HG03097 (cell line): ENCODE data around the gene TRPM4.
A peak's percentile ranks its signal among the peaks of the same experiment; 100 is the strongest.
"Not testable (repeated sequence)": the region's sequence is repeated elsewhere in the genome, so short reads cannot be mapped to it uniquely, and the experiment has no call there.

Source experiments
- ATAC-seq: cut with Tn5 transposase; IDR thresholded peaks from one replicate; pipeline ENCODE4 v1.9.1; 2021; ENCODE audit not compliant: unreplicated experiment, low FRiP score

Gene TRPM4

DNA sequence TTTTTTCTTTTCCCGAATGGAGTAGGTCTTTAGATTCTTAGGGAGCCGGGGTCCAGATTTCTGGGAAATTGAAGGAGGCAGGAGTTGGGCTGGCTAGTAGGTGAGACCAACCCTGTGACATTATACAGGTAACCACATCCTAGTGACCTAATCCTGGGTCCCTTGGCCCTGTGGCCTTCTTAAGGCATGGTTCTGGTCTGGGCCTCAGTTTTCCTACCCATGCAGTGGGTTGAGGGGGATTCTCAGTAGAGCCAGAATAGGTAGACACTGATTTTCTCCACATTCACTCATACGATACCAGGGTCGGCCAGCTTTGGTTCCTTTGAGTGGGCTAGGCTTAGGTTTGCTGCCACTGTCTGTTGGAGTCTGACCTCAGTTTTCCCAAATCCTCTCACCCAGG, 31.0 kb upstream of the TRPM4 start:
- no peak for ATAC-seq

DNA sequence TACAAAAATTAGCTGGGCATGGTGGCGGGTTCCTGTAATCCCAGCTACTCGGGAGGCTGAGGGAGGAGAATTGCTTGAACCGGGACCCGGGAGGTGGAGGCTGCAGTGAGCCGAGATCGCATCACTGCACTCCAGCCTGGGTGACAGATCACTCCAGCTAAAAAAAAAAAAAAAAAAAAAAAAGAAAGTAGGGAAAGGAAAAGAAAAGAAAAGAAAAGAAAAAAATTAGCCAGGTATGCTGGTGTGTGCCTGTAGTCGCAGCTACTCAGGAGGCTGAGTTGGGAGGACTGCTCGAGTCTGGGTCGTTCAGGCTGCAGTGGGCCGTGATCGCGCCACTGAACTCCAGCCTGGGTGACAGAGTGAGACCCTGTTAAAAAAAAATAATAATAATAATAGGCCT, 30.4 kb upstream of the TRPM4 start:
- ATAC-seq, result not testable (repeated sequence)

DNA sequence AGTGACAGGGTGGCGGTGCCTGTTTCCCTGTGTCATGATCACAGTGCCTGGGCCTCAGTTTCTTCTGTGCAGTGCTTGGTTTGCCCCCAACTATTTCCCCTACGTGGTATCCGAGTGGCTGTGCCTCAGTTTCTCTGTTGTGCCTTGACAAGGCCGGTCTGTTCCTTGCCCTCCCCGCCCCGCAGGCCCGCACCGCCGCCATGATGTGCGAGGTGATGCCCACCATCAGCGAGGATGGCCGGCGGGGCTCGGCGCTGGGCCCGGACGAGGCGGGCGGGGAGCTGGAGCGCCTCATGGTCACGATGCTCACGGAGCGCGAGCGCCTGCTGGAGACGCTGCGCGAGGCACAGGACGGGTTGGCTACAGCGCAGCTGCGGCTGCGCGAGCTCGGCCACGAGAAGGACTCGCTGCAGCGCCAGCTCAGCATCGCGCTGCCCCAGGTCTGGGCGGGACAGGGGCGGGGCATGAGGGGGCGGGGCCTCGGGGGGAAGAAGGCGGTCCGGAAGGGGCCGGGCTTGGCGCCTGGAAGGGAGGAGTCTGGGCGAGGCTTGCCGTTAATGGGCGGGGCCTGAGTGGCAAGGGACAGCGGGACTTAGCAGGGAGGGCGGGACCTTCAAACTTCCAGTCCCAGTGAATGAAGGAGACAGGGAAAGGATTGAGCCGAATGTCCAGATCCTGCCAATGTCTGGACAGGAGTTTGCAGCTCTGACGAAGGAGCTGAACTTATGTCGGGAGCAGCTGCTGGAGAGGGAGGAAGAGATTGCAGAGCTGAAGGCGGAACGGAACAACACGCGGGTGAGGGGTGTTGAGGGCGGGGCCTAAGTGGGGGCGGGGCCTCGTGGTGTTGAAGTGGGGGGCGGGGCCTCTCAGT, 29.7 kb upstream of the TRPM4 start:
- ATAC-seq, result peak; percentile 78

DNA sequence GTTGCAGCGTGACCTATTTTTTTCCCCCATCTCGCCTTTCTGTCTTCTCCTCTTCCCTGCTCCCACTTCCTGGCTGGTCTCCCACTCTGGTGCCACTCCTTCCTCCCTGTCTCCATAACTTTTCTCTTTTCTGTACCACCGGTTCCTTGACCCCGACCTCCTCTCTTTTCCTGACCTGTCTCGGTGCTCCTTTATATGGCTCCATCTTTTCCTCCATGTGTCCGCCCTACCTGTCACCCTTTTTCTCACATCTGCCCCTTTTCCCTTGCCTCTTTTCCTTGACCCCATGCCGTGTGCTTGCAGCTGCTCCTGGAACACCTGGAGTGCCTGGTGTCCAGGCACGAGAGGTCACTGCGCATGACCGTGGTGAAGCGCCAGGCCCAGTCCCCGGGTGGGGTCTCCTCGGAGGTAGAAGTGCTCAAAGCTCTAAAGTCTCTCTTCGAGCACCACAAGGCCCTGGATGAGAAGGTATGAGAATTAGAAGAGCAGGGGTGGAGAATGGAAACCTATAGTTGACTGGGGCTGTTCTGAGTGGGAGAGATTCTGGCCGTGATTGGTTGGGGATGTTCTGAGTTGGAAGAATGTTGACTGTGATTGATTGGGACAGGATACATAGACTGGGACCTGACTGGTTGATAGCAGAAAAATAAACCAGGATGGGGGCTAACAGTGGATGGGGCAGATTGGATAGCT, 28.9 kb upstream of the TRPM4 start:
- no peak for ATAC-seq

DNA sequence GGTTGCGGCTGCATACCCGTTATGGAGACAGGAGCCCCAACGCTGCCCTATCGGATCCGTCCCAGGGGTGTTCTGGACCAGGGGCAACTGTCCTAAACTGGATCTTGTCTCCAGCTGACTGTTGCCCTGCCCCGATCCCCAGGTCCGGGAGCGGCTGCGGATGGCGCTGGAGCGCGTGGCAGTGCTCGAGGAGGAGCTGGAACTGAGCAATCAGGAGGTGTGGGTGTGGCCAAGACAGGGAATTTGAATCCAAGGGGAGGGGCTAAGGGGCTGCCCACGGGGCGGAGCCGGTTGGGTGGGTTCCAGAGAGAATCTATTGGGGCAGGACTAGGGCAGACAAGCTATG, 28.4 kb upstream of the TRPM4 start:
- ATAC-seq, result no peak

DNA sequence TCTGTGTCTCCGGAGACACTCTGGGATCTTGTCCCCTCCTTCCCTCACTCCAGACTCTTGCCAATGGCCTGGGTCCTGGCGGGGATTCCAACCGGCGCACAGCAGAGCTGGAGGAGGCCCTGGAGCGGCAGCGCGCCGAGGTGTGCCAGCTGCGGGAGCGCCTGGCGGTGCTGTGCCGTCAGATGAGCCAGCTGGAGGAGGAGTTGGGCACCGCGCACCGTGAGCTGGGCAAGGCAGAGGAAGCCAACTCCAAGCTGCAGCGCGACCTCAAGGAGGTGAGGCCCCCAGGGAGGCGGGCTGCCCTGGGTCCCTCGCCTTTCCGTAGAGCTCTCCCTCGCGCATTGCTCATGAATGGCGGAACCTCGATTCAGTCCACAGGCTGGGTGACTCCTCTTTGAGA, 27.3 kb upstream of the TRPM4 start:
- no peak for ATAC-seq

DNA sequence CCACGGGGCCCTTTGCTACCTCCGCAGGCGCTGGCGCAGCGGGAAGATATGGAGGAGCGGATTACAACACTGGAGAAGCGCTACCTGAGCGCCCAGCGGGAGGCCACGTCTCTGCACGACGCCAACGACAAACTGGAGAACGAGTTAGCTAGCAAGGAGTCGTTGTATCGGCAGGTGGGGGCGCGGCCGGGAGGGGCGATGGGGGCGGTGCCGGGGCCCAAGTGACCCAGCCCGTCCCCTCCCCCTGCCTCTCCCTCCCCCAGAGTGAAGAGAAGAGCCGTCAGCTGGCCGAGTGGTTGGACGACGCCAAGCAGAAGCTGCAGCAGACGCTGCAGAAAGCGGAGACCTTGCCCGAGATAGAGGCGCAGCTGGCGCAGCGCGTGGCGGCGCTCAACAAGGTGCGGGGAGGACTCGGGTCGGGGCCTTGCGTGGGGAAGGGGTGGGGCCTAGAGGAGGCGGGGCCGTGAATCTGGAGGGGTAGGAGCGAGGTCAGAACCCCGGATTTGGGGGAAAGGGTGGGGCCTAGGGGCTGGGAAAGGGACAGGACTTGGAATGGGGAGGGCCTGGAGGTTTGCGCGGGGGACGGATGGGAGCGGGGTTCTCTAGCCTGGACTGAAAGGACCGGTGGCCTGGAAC, 24.5 kb upstream of the TRPM4 start:
- no peak for ATAC-seq

DNA sequence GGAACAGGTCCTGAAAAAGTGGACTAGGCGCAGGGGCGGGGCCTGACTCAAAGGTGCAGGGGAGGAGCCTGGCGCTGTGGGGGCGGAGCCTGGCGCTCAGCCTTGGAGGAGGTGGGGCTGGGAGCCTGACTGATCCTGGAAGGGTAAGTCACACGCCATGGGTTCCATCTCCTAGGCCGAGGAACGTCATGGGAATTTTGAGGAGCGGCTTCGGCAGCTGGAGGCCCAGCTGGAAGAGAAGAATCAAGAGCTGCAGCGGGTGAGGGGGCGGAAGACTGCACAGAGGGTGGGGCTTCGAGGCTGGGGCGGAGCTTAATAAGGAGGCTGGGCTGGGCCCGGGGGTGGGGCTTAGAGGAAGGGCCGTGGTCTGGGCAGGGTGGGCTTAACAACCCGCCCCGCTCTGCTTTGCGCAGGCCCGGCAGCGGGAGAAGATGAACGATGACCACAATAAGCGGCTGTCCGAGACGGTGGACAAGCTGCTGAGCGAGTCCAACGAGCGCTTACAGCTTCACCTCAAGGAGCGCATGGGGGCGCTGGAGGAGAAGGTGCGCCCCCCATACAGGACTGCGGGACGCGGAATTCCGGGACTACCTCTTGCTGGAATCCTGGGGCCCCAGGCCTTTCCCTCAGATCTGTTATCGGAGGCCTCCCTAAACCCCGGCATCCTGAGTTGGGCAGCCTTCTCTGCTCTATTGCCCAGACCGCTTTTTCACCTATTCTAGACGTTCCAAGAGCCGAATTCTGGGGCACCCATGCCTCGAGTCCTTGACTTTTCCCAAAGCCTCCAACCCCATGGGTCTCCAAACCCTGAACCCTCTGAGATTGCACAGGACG, 23.8 kb upstream of the TRPM4 start:
- no peak for ATAC-seq

DNA sequence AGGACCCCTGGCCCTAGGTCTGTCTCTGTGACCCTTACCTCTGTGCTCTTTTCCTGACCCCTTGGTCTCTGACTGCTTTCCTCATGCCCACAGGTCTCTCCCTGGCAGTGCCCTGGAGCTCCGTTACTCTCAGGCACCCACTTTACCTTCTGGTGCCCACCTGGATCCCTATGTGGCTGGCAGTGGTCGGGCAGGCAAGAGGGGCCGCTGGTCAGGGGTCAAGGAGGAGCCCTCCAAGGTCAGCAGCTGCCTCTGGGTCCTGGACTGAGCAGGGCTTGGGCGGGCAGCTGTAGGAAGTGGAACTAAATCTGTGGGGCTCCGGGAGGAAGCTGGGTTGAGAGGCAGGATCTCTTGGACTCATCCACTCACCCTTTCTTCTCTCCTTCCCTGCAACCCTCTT, 21.9 kb upstream of the TRPM4 start:
- no peak for ATAC-seq

DNA sequence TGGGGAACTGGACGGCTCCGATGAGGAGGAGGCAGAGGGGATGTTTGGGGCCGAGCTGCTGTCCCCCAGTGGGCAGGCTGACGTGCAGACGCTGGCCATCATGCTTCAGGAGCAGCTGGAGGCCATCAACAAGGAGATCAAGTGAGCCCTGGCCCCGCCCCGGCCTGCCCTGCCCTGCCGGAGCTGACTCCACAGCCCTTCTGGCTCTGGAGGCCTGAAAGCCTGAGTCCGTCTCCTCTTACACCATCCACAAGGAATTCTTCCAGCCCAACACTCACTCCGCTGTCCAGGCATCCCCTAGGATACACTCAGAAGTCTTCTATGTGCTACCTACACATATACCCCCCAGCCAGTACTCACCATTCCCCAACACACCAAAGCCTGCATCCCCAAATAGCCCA, 20.8 kb upstream of the TRPM4 start:
- no peak for ATAC-seq

DNA sequence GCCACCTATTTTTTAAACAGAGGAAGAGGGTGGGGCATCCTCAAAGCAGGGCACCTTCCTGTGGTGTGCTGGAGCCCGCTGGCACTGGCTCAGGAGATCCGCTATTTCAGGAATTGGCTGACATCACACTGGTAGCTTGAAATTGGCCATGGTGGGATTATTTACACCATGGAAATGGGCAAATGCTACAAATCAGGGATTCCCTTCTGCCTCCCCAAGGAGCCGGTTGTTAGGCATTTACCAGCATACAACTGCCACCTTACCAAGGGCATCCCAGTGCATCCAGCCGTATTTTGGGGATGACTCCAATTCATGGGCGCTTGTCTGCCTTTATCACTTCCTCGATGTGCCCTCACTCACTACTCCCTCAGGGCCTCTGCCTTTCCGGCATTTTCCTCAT, 16.6 kb upstream of the TRPM4 start:
- ATAC-seq, result no peak

DNA sequence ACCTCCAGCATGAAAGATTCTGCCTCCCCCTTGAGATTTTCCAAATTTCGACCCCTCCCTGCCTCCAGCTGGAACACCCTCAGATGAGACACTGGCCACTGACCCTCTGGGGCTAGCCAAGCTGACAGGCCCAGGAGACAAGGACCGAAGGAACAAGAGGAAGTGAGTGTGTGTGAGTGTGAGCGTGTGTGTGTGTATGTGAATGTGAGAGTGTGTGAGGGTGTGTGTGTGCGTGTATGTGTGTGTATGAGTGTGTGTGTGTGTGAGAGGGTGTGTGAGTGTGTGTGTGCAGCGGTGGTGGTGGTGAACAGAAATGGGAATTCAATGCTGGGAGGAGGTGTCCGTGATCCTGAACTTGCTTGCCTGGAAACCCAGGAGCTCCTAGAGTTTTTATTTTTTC, 16.2 kb upstream of the TRPM4 start:
- no peak for ATAC-seq

DNA sequence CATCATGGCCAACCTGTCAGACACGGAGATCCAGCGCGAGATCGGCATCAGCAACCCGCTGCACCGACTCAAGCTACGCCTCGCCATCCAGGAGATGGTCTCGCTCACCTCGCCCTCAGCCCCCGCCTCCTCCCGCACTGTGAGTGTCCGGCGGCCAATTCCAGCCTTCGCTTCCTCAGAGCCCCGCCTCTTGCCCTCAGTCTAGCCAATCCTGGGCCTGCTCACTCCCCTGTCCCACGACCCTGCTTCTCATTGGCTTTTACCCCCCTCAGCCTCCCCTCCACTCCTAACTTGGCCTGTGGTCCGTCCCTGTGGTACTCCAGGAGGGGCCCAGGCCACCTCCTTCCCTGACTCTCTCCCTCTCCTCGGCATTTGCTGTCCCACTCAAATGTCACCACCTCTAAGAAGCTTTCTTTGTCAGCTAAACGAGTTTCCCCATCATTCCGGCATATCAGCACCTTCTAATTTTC, 14.7 kb upstream of the TRPM4 start:
- no peak for ATAC-seq

DNA sequence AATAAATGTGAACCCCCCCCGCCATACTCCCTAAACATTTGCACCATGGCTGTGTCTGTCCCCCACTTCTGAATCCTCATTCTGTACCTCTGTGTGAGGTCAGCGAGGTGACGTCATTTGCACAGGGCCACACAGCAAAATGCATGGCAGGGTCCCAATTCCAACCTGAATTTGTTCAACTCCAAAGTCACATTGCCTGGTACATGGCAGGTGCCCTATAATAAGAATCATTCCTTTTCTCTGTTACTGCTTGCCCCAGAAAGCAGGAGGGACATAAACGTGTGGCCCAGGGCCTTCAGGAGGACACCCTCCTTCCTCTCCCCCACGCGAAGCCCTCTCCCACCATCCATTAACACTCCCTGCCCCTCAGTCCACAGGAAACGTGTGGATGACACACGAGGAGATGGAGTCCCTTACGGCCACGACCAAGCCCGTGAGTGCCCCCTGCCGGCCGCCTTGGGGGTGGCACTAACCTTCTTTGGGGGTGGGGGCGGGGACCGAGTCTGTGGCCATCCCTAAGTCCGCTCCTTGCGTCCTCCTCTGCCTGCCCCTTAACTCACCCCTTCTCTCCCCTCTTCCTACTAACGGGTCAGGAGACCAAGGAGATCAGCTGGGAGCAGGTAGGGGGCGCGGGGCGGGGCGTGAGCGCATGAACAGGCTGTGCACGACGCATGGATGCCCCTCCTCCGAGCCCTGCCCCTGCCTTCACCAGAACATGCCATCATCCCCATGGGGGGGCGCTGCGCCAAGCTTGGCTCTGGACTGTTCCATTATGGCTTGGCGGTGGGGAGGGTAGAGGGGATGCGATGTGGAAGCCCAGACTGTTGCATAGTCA, 11.8 kb upstream of the TRPM4 start:
- ATAC-seq, result no peak

DNA sequence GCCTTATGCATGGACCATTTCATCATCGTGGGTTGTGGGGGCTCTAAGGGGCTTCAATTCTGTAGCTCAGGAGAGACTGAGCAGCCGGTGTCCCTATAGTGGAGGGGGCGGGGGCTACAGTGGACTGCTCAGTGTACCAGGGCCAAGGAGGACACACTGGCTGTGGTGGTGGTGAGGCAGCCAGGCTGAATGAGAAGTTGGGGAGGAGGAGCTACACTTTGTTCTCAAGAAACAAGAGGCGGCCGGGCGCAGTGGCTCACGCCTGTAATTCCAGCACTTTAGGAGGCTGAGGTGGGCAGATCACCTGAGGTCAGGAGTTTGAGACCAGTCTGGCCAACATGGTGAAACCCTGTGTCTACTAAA, 11.2 kb upstream of the TRPM4 start:
- ATAC-seq, result not testable (repeated sequence)

DNA sequence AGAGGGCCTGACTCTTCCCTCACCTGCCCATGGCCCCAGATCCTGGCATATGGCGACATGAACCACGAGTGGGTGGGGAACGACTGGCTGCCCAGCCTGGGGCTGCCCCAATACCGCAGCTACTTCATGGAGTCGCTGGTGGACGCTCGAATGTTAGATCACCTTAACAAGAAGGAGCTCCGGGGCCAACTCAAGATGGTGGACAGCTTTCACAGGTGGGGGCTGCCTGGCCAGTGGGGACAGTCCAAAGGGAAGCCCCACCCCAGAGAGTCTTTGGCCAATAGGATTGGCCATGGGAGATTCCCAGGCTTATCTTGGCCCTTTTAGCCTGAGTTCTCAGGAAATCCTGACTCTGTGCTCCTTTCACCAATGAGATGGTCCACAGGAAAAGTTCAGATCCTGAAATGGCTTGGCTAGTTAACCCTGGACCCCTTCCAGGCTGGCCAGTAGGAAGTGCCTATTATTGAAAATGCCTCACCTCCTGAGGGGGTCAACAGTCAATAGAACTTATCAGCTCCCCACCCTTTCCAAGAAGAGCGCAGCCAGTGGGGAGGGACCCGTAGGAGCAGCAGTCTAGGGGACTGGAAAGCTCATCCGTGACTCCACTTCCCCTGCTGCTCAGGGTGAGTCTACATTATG, 9.4 kb upstream of the TRPM4 start:
- ATAC-seq, result no peak

DNA sequence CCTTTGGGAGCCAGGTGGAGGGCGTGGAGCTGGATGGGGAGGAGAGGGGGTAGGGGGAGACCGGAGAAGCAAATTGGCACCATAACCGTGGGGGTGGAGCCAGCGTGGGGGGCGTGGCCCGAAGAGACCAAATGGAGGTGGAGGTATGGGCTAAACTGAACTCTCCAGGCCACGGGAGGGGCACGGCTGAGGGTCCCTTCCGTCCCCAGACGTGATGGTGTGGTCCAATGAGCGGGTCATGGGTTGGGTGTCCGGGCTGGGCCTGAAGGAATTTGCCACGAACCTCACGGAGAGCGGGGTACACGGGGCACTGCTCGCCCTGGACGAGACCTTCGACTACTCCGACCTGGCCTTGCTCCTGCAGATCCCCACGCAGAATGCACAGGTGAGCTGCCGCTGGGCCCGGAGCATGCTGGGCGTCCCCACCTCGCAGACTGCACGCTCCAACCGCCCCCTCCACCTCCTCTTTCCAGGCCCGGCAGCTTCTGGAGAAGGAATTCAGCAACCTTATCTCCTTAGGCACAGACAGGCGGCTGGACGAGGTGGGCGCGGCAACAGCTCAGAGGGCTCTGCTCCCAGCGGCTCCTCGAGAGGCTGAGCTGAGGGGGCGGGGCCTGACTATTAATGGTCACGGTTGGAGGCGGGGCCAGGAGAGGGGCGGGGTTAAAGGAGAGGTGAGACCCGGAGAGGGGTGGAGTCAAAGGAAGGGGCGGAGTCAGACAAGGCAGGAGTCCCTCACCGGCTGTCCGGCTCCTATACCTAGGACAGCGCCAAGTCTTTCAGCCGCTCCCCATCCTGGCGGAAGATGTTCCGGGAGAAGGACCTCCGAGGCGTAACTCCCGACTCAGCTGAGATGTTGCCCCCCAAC, 8.6 kb upstream of the TRPM4 start:
- ATAC-seq, result no peak

DNA sequence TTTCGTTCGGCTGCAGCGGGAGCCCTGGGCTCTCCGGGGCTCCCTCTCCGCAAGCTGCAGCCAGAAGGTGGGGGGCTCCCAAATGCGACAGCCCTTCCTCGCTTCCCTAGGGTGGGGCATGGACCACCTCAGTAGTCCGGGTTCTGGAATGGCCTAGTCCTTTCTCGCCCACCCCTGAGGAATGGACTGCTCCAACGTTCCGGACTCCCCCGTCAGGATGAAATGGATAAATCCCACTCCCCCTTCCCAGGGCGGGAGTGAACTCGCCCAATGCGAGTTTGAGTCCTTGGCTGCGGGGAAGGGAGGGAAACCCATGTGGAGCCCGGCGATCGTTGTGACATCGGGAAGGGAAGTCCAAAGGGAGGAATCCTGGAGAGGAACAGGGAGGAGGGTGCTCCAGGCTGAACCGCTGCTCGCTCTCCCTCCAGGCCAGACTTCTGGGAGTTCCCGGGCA, 7.9 kb upstream of the TRPM4 start:
- ATAC-seq, result no peak
